Esophagus squamous epithelium (tissue), 5 donors: ENCODE results near the gene TNFRSF18. TPM values are rescaled to one million over a fixed set of nuclear protein-coding genes. Genes with fewer than 3 reads are reported as not detected.
A peak's percentile ranks its signal among the peaks of the same experiment; 100 is the strongest.

Experiments
- DNase-seq: peaks from one replicate; lab custom pipeline; 2025; lab: John Stamatoyannopoulos, UW
- H3K27ac ChIP-seq, 4 donors: fragments of 200-600 bp; sonication (generic); one replicate each; pipeline ENCODE4 v1.5.1; 2016 to 2019; ENCODE audit warnings: mild to moderate bottlenecking in 1 of 4
- H3K27me3 ChIP-seq, 4 donors: fragments of 200-600 bp; sonication (generic); 1 replicate in 3 of 4; 2 replicates in 1 of 4; pipeline versions ENCODE4 v1.5.1 to v1.6.0; 2017 to 2021; ENCODE audit warnings: antibody characterized with exemption in 1 of 4
- H3K36me3 ChIP-seq, 3 donors: fragments of 200-600 bp; sonication (generic); one replicate each; pipeline ENCODE4 v1.5.1; 2016 to 2019
- H3K4me1 ChIP-seq, 3 donors: fragments of 200-600 bp; sonication (generic); one replicate each; pipeline ENCODE4 v1.5.1; 2017 to 2019
- H3K4me3 ChIP-seq, 4 donors: fragments of 200-600 bp; sonication (generic); 1 replicate in 3 of 4; 2 replicates in 1 of 4; pipeline ENCODE4 v1.5.1; 2016 to 2019; ENCODE audit warnings: mild to moderate bottlenecking in 2 of 4, moderate library complexity in 1 of 4
- H3K9me3 ChIP-seq, 3 donors: fragments of 200-600 bp; sonication (generic); one replicate each; pipeline ENCODE4 v1.5.1; 2016 to 2019
- POLR2A ChIP-seq, 4 donors: fragments of 450-650 bp; IDR thresholded peaks; one replicate each; pipeline ENCODE4 v1.6.1; 2017; ENCODE audit warnings: antibody characterized with exemption in 4 of 4, mild to moderate bottlenecking in 4 of 4, moderate library complexity in 3 of 4
- WGBS, 2 donors: methylation state at CpG; one replicate each; pipeline ENCODE4 v1.1.5; 2018; 5-methylcytosine and 5-hydroxymethylcytosine counted together
- intact Hi-C: fragments of 100-400 bp; cut with DNase I; formaldehyde crosslinking; loops from one replicate; pipeline ENCODE4 v1.15.0; 2022
- total RNA-seq, 4 donors: library from RNA; depleted of rRNA; stranded (reverse); fragments of >200 nt; gene quantifications; one replicate each; pipeline ENCODE4 v1.1.0, GENCODE V29; 2016
- TF ChIP-seq, protein P1 (sequence below), 6 experiments: fragments of 450-650 bp in 4 of 6; fragments of 200-600 bp in 2 of 6; sonication (generic) in 2 of 6; IDR thresholded peaks; one replicate each; pipeline ENCODE4 v1.5.1; 2016 to 2019; ENCODE audit warnings: antibody characterized with exemption in 6 of 6, mild to moderate bottlenecking in 4 of 6, moderate library complexity in 4 of 6
- donor health status: DM: yes; HTN: yes; CAD: no.

Gene TNFRSF18
- total RNA-seq, 4 donors from 2014 or later: 2.0 to 21.0 (median 2.8) TPM

GRCh38 chr1:1222575-1223225 is 16.3 kb upstream of the TNFRSF18 start:
- H3K27ac ChIP-seq: no peak overlapping the region
- H3K4me1 ChIP-seq: peaks cover 0 to 31% (median 1%) of the 10 kb centered on the region in 3 donors
- no peak for TF ChIP-seq POLR2A (IDR thresholded peaks at IDR 0.05)
- TF ChIP-seq, protein P1, sequence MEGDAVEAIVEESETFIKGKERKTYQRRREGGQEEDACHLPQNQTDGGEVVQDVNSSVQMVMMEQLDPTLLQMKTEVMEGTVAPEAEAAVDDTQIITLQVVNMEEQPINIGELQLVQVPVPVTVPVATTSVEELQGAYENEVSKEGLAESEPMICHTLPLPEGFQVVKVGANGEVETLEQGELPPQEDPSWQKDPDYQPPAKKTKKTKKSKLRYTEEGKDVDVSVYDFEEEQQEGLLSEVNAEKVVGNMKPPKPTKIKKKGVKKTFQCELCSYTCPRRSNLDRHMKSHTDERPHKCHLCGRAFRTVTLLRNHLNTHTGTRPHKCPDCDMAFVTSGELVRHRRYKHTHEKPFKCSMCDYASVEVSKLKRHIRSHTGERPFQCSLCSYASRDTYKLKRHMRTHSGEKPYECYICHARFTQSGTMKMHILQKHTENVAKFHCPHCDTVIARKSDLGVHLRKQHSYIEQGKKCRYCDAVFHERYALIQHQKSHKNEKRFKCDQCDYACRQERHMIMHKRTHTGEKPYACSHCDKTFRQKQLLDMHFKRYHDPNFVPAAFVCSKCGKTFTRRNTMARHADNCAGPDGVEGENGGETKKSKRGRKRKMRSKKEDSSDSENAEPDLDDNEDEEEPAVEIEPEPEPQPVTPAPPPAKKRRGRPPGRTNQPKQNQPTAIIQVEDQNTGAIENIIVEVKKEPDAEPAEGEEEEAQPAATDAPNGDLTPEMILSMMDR (IDR thresholded peaks at IDR 0.05): no peak
- DNase-seq: no peak
- H3K4me3 ChIP-seq: no peak overlapping the region
- H3K9me3 ChIP-seq: no peaks in the 10 kb centered on the region
- H3K36me3 ChIP-seq: peaks cover 38 to 100% (median 38%) of the 10 kb centered on the region in 3 donors
- WGBS, 2 donors: 95 to 96% methylated on average over 22 to 40 of the region's 44 CpGs
- intact Hi-C loops: no loop called here
- H3K27me3 ChIP-seq: no peaks in the 10 kb centered on the region

GRCh38 chr1:1221887-1222574 is 15.6 kb upstream of the TNFRSF18 start:
- intact Hi-C loops: no loop called here
- Histone ChIP-seq H3K27ac (no peak overlapping the region), H3K36me3 (peaks cover 33 to 100% (median 38%) of the 10 kb centered on the region in 3 donors)

GRCh38 chr1:1220197-1220596 is 13.8 kb upstream of the TNFRSF18 start:
- WGBS, 2 donors: 60 to 87% methylated on average over 1 to 3 of the region's 24 CpGs
- Histone ChIP-seq H3K36me3 (peaks cover 36 to 97% (median 36%) of the 10 kb centered on the region in 3 donors), H3K4me1 (peaks cover 0 to 29% (median 5%) of the 10 kb centered on the region in 3 donors), H3K9me3 (no peaks in the 10 kb centered on the region), H3K27me3 (no peaks in the 10 kb centered on the region), H3K27ac (no peak overlapping the region), H3K4me3 (no peak overlapping the region)
- intact Hi-C loops: no loop called here
- no peak for TF ChIP-seq POLR2A (IDR thresholded peaks at IDR 0.05)
- TF ChIP-seq, protein P1 (IDR thresholded peaks at IDR 0.05): no peak
- no peak for DNase-seq

More at GRCh38 chr1:1221887-1222574, 15.6 kb upstream of the TNFRSF18 start:
- Histone ChIP-seq H3K27me3 (no peaks in the 10 kb centered on the region), H3K4me3 (no peak overlapping the region), H3K4me1 (peaks cover 0 to 35% (median 4%) of the 10 kb centered on the region in 3 donors), H3K9me3 (no peaks in the 10 kb centered on the region)
- 90% methylated on average over 9 of the region's 30 CpGs for WGBS, 2 donors
- DNase-seq: no peak
- TF ChIP-seq, protein P1 (IDR thresholded peaks at IDR 0.05): no peak
- TF ChIP-seq POLR2A (IDR thresholded peaks at IDR 0.05): no peak

GRCh38 chr1:1219341-1219740 is 12.9 kb upstream of the TNFRSF18 start:
- Histone ChIP-seq H3K27me3 (no peaks in the 10 kb centered on the region), H3K4me3 (no peak overlapping the region), H3K27ac (peak overlapping the region in 1 of 4 donors; percentile 9), H3K36me3 (peaks cover 34 to 89% (median 36%) of the 10 kb centered on the region in 3 donors), H3K4me1 (peaks cover 0 to 30% (median 12%) of the 10 kb centered on the region in 3 donors), H3K9me3 (no peaks in the 10 kb centered on the region)
- 87% methylated on average over 3 of the region's 20 CpGs; no CpG with 5 or more reads in 1 of the 2 donors for WGBS, 2 donors
- TF ChIP-seq, protein P1 (IDR thresholded peaks at IDR 0.05): no peak
- TF ChIP-seq POLR2A (IDR thresholded peaks at IDR 0.05): no peak
- intact Hi-C loops: no loop called here
- DNase-seq: no peak
